Measurements from ENCODE around the gene KLHL14.

- TF ChIP-seq POLR2AphosphoS5 (IDR thresholded peaks at IDR 0.05; ENCODE audit: low read depth) (no peak), CTCF (IDR thresholded peaks at IDR 0.05; ENCODE audit: insufficient read depth, low read length) (no peak), GABPA (IDR thresholded peaks at IDR 0.05; ENCODE audit: low read depth) (no peak), REST (IDR thresholded peaks at IDR 0.05; ENCODE audit: insufficient replicate concordance, low read depth) (no peak)
These were observed 30.2 kb downstream of the KLHL14 start for GRCh38 chr18:32742579-32742978.
